Mucosa of descending colon (tissue), 3 donors: ENCODE data around the gene CD320. TPM values are rescaled to one million over a fixed set of nuclear protein-coding genes. Genes with fewer than 3 reads are reported as not detected.
A peak's percentile ranks its signal among the peaks of the same experiment; 100 is the strongest.

ENCODE experiments used
- ATAC-seq: fragments of 200-7000 bp; cut with Tn5 transposase; one replicate; pipeline ENCODE4 v1.9.1; 2020; ENCODE audit warnings: mild to moderate bottlenecking, moderate library complexity
- DNase-seq, 3 donors: peaks; one replicate each; pipeline ENCODE4 v3.0.0-alpha.2; 2020
- H3K36me3 ChIP-seq: fragments of 200-600 bp; one replicate; pipeline ENCODE4 v1.8.0; 2021; ENCODE audit warnings: low read depth, mild to moderate bottlenecking
- H3K4me1 ChIP-seq: fragments of 200-600 bp; one replicate; pipeline ENCODE4 v1.8.0; 2021; ENCODE audit warnings: low read depth, mild to moderate bottlenecking
- H3K4me3 ChIP-seq: fragments of 200-600 bp; one replicate; pipeline ENCODE4 v1.8.0; 2021; ENCODE audit warnings: mild to moderate bottlenecking
- H3K9me3 ChIP-seq: fragments of 200-600 bp; one replicate; pipeline ENCODE4 v1.8.0; 2021; ENCODE audit warnings: mild to moderate bottlenecking
- CTCF ChIP-seq: fragments of 200-600 bp; IDR thresholded peaks from one replicate; pipeline ENCODE4 v1.8.0; 2022; ENCODE audit warnings: antibody characterized with exemption, mild to moderate bottlenecking
- intact Hi-C, 2 donors: fragments of 100-400 bp; cut with DNase I in 1 of 2; cut with micrococcal nuclease in 1 of 2; formaldehyde crosslinking; loops; one replicate each; pipeline versions ENCODE4 v1.11.0 to v1.11.1; 2022; cut with DNase I, micrococcal nuclease
- total RNA-seq, 3 donors: library from RNA; stranded (reverse); fragmentation: NEBNext Ultra II Directional in 2 of 3; extraction: Animal tissue kit (Norgen Biotek cat#: 25700) in 2 of 3; gene quantifications; one replicate each; pipeline versions ENCODE4 v1.2.1 to v1.2.4, GENCODE V29; 2021 to 2023
- donor health status: DM: no; HTN: no; CAD: no; lungs with moderate emphysema.
- donor health status: DM: no; HTN: no; CAD: no.
- donor health status: DM: no; HTN: yes; CAD: no.

Gene CD320
- total RNA-seq, 3 donors from 2014 or later, result 33.2 to 45.8 (median 41.7) TPM

- no peak for TF ChIP-seq CTCF
- peak in 1 of 3 donors; percentile 54 for DNase-seq
- intact Hi-C loops, result no loop called here
Measured at GRCh38 chr19:8337728-8338127, 29.6 kb upstream of the CD320 start.

GRCh38 chr19:8336660-8337059 lies 28.5 kb upstream of the CD320 start:
- TF ChIP-seq CTCF, result no peak
- ATAC-seq, result no peak
- H3K4me3 ChIP-seq, result no peak overlapping the region
- intact Hi-C loops, result no loop called here
- H3K36me3 ChIP-seq, result no peaks in the 10 kb centered on the region
- peaks cover 11% of the 10 kb centered on the region for H3K4me1 ChIP-seq
- DNase-seq, result peak in 1 of 3 donors; percentile 7
- no peaks in the 10 kb centered on the region for H3K9me3 ChIP-seq

More at GRCh38 chr19:8337728-8338127, 29.6 kb upstream of the CD320 start:
- H3K9me3 ChIP-seq, result no peaks in the 10 kb centered on the region
- peaks cover 11% of the 10 kb centered on the region for H3K4me1 ChIP-seq
- no peaks in the 10 kb centered on the region for H3K36me3 ChIP-seq
- ATAC-seq, result peak; percentile 7
- no peak overlapping the region for H3K4me3 ChIP-seq

GRCh38 chr19:8336072-8336569 lies 28.0 kb upstream of the CD320 start:
- Histone ChIP-seq H3K9me3 (no peaks in the 10 kb centered on the region), H3K4me1 (peaks cover 11% of the 10 kb centered on the region), H3K36me3 (no peaks in the 10 kb centered on the region), H3K4me3 (no peak overlapping the region)
- no peak for ATAC-seq
- DNase-seq, result peak in 1 of 3 donors; percentile 26
- intact Hi-C loops, result no loop called here
- TF ChIP-seq CTCF, result no peak

GRCh38 chr19:8335343-8336071 lies 27.3 kb upstream of the CD320 start:
- Histone ChIP-seq H3K4me3 (no peak overlapping the region), H3K9me3 (no peaks in the 10 kb centered on the region), H3K36me3 (no peaks in the 10 kb centered on the region), H3K4me1 (peaks cover 11% of the 10 kb centered on the region)
- ATAC-seq (peak; percentile 64), DNase-seq (peak in 1 of 3 donors; percentile 44)
- TF ChIP-seq CTCF, result no peak
- intact Hi-C loops, result no loop called here

- TF ChIP-seq CTCF, result no peak
- H3K9me3 ChIP-seq, result no peaks in the 10 kb centered on the region
- H3K36me3 ChIP-seq, result no peaks in the 10 kb centered on the region
- intact Hi-C loops, result no loop called here
- peaks cover 11% of the 10 kb centered on the region for H3K4me1 ChIP-seq
- ATAC-seq, result peak; percentile 92
- peak; percentile 64 to 81 (median 74) for DNase-seq
- no peak overlapping the region for H3K4me3 ChIP-seq
Measured at GRCh38 chr19:8334458-8335342, 26.5 kb upstream of the CD320 start.
